Fibroblast of lung (primary cell): Measurements from ENCODE around the gene C12orf50. TPM values are rescaled to one million over a fixed set of nuclear protein-coding genes. Genes with fewer than 3 reads are reported as not detected.

ENCODE experiments used
- DNase-seq, 2 donors: peaks; one replicate each; pipeline versions ENCODE4 v3.0.0 to v3.0.0-alpha.2; 2010; ENCODE audit warnings: low read depth in 2 of 2
- H2AFZ ChIP-seq: 2 replicates; pipeline ENCODE4 v1.5.1; 2012; ENCODE audit warnings: low read length, control low read depth, inconsistent platforms
- H3K27ac ChIP-seq: 2 replicates; pipeline ENCODE4 v1.5.1; 2011; ENCODE audit warnings: low read length, control low read depth; ENCODE audit not compliant: insufficient read depth
- H3K27me3 ChIP-seq: 2 replicates; pipeline ENCODE4 v1.5.1; 2011; ENCODE audit warnings: mild to moderate bottlenecking, low read length; ENCODE audit not compliant: control insufficient read depth, insufficient read depth
- H3K36me3 ChIP-seq: 2 replicates; pipeline ENCODE4 v1.5.1; 2011; ENCODE audit warnings: low read length; ENCODE audit not compliant: control insufficient read depth, insufficient read depth
- H3K4me1 ChIP-seq: 2 replicates; pipeline ENCODE4 v1.5.1; 2011; ENCODE audit warnings: low read length; ENCODE audit not compliant: control insufficient read depth, insufficient read depth; ENCODE audit errors: extremely low read depth
- H3K4me2 ChIP-seq: 2 replicates; pipeline ENCODE4 v1.5.1; 2011; ENCODE audit warnings: low read length, control low read depth; ENCODE audit not compliant: insufficient read depth; ENCODE audit errors: extremely low read depth
- H3K4me3 ChIP-seq, 4 experiments: fragments of 200-600 bp in 1 of 4; sonication (generic) in 1 of 4; replicated peaks in 1 of 4; 2 replicates each; pipeline ENCODE4 v1.5.1; 2011 to 2016; ENCODE audit warnings: low read length in 4 of 4, low read depth in 3 of 4, mild to moderate bottlenecking in 3 of 4, control low read depth in 2 of 4, inconsistent platforms in 1 of 4, mixed read lengths in 1 of 4; ENCODE audit not compliant: insufficient read depth in 1 of 4; ENCODE audit errors: control extremely low read depth in 1 of 4
- H3K79me2 ChIP-seq: 2 replicates; pipeline ENCODE4 v1.5.1; 2012; ENCODE audit warnings: mild to moderate bottlenecking, low read length, inconsistent platforms; ENCODE audit not compliant: control insufficient read depth, insufficient read depth
- H3K9ac ChIP-seq: 2 replicates; pipeline ENCODE4 v1.5.1; 2011; ENCODE audit warnings: mild to moderate bottlenecking, low read length, control low read depth; ENCODE audit not compliant: insufficient read depth
- H3K9me3 ChIP-seq: 2 replicates; pipeline ENCODE4 v1.5.1; 2012; ENCODE audit warnings: low read depth, low read length; ENCODE audit not compliant: control insufficient read depth, insufficient read depth
- H4K20me1 ChIP-seq: 2 replicates; pipeline ENCODE4 v1.5.1; 2011; ENCODE audit warnings: low read length; ENCODE audit not compliant: control insufficient read depth, insufficient read depth; ENCODE audit errors: extremely low read depth
- EZH2 ChIP-seq: IDR thresholded peaks from 2 replicates; pipeline ENCODE4 v1.5.1; 2012; ENCODE audit warnings: low read length, control low read depth, mild to moderate bottlenecking; ENCODE audit errors: missing control alignments
- polyA plus RNA-seq, 2 donors: library from polyadenylated mRNA; depleted of rRNA in 1 of 2; stranded (reverse) in 1 of 2; unstranded in 1 of 2; fragments of >200 nt; gene quantifications; 2 replicates each; pipeline ENCODE4 v1.2.1, GENCODE V29; 2011 to 2012; ENCODE audit warnings: missing spikeins in 1 of 2
- total RNA-seq: library from RNA; depleted of rRNA; stranded (reverse); fragments of >200 nt; gene quantifications from 2 replicates; pipeline ENCODE4 v1.2.1, GENCODE V29; 2014
- TF ChIP-seq, protein P1 (sequence below), 2 donors: IDR thresholded peaks in 1 of 2; conservative IDR thresholded peaks in 1 of 2; 1 replicate in 1 of 2; 2 replicates in 1 of 2; pipeline ENCODE4 v1.5.1; 2011 to 2012; ENCODE audit warnings: low read length in 2 of 2, control low read depth in 1 of 2, inconsistent platforms in 1 of 2, low read depth in 1 of 2, mild to moderate bottlenecking in 1 of 2

C12orf50 gene
- total and polyA plus RNA-seq, 2 donors (not counting 1 experiment from before 2014, with no cell fraction given) = not detected

DNA sequence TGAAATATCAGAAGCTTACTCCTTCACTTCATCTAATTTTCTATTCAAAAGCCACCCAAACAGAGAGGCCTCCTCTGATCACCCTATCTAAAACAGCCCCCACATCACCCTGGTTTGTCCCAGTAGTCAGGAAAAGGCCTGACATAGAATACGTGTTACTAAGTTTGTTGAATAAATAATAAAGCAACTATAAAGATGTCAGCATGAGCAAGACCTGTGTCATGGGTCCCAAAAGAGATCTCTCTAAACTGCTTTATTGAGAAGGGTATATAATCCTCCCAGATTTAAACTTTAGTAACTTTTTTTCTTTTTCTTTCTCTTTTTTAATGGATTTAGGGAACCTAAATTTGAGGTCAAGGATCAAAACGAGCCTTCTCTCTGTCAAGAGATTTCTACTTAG lies 27.4 kb upstream of the C12orf50 start:
- no peak for DNase-seq
- Histone ChIP-seq H3K4me2 (no peak overlapping the region), H3K4me3 (no peak overlapping the region), H3K79me2 (no peaks in the 10 kb centered on the region), H3K9me3 (no peaks in the 10 kb centered on the region), H3K4me1 (no peaks in the 10 kb centered on the region), H3K36me3 (peaks cover under 1% of the 10 kb centered on the region), H3K27me3 (no peaks in the 10 kb centered on the region), H3K9ac (no peak overlapping the region), H4K20me1 (no peaks in the 10 kb centered on the region), H3K27ac (no peak overlapping the region), H2AFZ (no peak overlapping the region)
- no peak for TF ChIP-seq EZH2
- TF ChIP-seq, protein P1, sequence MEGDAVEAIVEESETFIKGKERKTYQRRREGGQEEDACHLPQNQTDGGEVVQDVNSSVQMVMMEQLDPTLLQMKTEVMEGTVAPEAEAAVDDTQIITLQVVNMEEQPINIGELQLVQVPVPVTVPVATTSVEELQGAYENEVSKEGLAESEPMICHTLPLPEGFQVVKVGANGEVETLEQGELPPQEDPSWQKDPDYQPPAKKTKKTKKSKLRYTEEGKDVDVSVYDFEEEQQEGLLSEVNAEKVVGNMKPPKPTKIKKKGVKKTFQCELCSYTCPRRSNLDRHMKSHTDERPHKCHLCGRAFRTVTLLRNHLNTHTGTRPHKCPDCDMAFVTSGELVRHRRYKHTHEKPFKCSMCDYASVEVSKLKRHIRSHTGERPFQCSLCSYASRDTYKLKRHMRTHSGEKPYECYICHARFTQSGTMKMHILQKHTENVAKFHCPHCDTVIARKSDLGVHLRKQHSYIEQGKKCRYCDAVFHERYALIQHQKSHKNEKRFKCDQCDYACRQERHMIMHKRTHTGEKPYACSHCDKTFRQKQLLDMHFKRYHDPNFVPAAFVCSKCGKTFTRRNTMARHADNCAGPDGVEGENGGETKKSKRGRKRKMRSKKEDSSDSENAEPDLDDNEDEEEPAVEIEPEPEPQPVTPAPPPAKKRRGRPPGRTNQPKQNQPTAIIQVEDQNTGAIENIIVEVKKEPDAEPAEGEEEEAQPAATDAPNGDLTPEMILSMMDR (conservative IDR thresholded peaks at IDR 0.05 in 1 of 2, IDR thresholded peaks at IDR 0.05 in 1 of 2; ENCODE audit: low read depth in 1 of 2, low read length in 2 of 2) = no peak

DNA sequence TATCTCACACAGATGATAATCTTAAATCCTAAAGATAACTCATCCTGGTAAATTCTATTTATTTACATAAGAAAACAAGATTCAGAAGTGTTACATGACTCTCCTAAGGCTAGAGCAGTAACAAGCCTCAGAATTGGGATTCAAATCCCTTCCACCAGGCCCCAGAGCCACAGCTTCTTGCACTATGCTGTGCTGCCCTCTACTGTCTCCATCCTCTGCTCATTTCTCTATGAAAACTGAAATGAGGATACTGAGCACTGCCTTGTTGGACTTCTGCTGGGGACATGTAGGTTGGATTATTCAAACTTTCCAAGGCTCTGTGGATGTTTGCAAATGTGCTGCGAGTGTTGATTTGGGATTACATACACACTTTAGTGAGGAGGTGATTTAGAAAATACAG lies 23.5 kb upstream of the C12orf50 start:
- Histone ChIP-seq H3K9ac (no peak overlapping the region), H2AFZ (no peak overlapping the region), H3K9me3 (no peaks in the 10 kb centered on the region), H3K4me1 (no peaks in the 10 kb centered on the region), H3K27me3 (no peaks in the 10 kb centered on the region), H3K27ac (no peak overlapping the region), H3K36me3 (peaks cover 1% of the 10 kb centered on the region), H3K79me2 (no peaks in the 10 kb centered on the region), H3K4me2 (no peak overlapping the region), H3K4me3 (no peak overlapping the region), H4K20me1 (no peaks in the 10 kb centered on the region)
- TF ChIP-seq, protein P1 (conservative IDR thresholded peaks at IDR 0.05 in 1 of 2, IDR thresholded peaks at IDR 0.05 in 1 of 2; ENCODE audit: low read depth in 1 of 2, low read length in 2 of 2) = peak; percentile 68 to 69
- no peak for TF ChIP-seq EZH2
- DNase-seq = peak; percentile 34 to 58

DNA sequence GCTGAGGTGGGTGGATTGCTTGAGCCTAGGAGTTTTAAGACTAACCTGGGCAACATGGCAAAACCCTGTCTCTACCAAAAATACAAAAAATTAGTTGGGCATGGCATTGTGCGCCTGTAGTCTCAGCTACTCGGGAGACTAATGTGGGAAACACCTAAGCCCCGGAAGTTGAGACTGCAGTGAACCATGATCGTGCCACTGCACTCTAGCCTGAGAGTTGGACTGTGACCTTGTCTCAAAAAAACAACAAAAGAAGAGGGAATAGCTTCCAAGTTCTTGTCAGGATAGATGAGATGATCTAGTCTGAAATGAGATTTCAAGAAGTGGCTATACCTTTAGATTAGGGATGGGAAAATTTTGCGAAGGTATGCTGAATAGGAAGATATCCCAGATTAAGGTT lies 14.8 kb upstream of the C12orf50 start:
- H3K9ac ChIP-seq = no peak overlapping the region
- TF ChIP-seq EZH2 = no peak
- TF ChIP-seq, protein P1 (conservative IDR thresholded peaks at IDR 0.05 in 1 of 2, IDR thresholded peaks at IDR 0.05 in 1 of 2; ENCODE audit: low read depth in 1 of 2, low read length in 2 of 2) = no peak
- H3K79me2 ChIP-seq = peaks cover 12% of the 10 kb centered on the region
- no peaks in the 10 kb centered on the region for H3K9me3 ChIP-seq
- no peak overlapping the region for H3K27ac ChIP-seq
- peaks cover 1% of the 10 kb centered on the region for H3K36me3 ChIP-seq
- no peaks in the 10 kb centered on the region for H3K27me3 ChIP-seq
- H4K20me1 ChIP-seq = no peaks in the 10 kb centered on the region
- no peaks in the 10 kb centered on the region for H3K4me1 ChIP-seq
- H2AFZ ChIP-seq = no peak overlapping the region
- DNase-seq = no peak
- no peak overlapping the region for H3K4me2 ChIP-seq
- H3K4me3 ChIP-seq = no peak overlapping the region
